Measurements from ENCODE around the gene ZNF486.

DNA sequence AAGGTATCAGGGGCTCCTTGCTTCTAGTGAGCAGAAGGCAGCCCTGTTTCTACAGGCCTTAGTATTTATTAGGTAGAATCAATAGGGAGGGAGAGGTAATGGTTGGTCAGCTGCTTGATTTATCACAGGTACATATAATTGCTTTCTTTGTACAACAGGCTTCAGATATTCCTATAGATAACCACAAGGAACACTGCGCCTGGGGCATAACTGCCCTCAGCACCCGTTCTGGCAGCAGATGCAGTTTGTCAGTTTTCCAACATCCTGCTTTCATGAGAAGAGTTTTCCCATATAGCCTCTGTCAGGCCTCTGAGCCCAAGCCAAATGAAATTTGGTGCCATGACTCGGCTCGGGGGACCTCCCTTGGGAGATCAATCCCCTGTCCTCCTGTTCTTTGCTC is 12.4 kb upstream of the ZNF486 start:
- TF ChIP-seq, protein P1, sequence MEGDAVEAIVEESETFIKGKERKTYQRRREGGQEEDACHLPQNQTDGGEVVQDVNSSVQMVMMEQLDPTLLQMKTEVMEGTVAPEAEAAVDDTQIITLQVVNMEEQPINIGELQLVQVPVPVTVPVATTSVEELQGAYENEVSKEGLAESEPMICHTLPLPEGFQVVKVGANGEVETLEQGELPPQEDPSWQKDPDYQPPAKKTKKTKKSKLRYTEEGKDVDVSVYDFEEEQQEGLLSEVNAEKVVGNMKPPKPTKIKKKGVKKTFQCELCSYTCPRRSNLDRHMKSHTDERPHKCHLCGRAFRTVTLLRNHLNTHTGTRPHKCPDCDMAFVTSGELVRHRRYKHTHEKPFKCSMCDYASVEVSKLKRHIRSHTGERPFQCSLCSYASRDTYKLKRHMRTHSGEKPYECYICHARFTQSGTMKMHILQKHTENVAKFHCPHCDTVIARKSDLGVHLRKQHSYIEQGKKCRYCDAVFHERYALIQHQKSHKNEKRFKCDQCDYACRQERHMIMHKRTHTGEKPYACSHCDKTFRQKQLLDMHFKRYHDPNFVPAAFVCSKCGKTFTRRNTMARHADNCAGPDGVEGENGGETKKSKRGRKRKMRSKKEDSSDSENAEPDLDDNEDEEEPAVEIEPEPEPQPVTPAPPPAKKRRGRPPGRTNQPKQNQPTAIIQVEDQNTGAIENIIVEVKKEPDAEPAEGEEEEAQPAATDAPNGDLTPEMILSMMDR (IDR thresholded peaks at IDR 0.05; ENCODE audit: poor library complexity): no peak
- TF ChIP-seq EZH2 (IDR thresholded peaks at IDR 0.05; ENCODE audit: borderline replicate concordance): no peak
